Measurements from ENCODE around the gene PBXIP1. TPM values are rescaled to one million over a fixed set of nuclear protein-coding genes. Genes with fewer than 3 reads are reported as not detected.

PBXIP1 gene
- total RNA-seq, 1 experiment from 2014 or later = 48.1 TPM

- no peak overlapping the region for H3K27ac Mint-ChIP-seq (ENCODE audit: unreplicated experiment)
- H3K36me3 Mint-ChIP-seq (ENCODE audit: insufficient read depth, unreplicated experiment) = no peaks in the 10 kb centered on the region
- no peaks in the 10 kb centered on the region for H3K4me1 Mint-ChIP-seq (ENCODE audit: low read depth, unreplicated experiment)
- TF ChIP-seq CTCF (IDR thresholded peaks at IDR 0.05; ENCODE audit: unreplicated experiment) = no peak
- H3K4me3 Mint-ChIP-seq (ENCODE audit: low read depth, unreplicated experiment) = no peak overlapping the region
- peaks cover 36% of the 10 kb centered on the region for H3K27me3 Mint-ChIP-seq (ENCODE audit: unreplicated experiment)
- intact Hi-C loops (cut with micrococcal nuclease; ENCODE audit: unreplicated experiment) = no loop called here
- BruUV-seq (replicated peaks) = no TSS peak
- H3K9me3 Mint-ChIP-seq (ENCODE audit: low read depth, unreplicated experiment) = no peaks in the 10 kb centered on the region
- DNase-seq = no peak
- CTCF ChIA-PET = no interaction called here
Measured at GRCh38 chr1:154901591-154901990, 54.3 kb downstream of the PBXIP1 start.

- no peaks in the 10 kb centered on the region for H3K4me1 Mint-ChIP-seq (ENCODE audit: low read depth, unreplicated experiment)
- H3K27me3 Mint-ChIP-seq (ENCODE audit: unreplicated experiment) = peaks cover 53% of the 10 kb centered on the region
- no peak overlapping the region for H3K4me3 Mint-ChIP-seq (ENCODE audit: low read depth, unreplicated experiment)
- H3K27ac Mint-ChIP-seq (ENCODE audit: unreplicated experiment) = no peak overlapping the region
- no TSS peak for BruUV-seq (replicated peaks)
- no peak for DNase-seq
- H3K9me3 Mint-ChIP-seq (ENCODE audit: low read depth, unreplicated experiment) = no peaks in the 10 kb centered on the region
- no peaks in the 10 kb centered on the region for H3K36me3 Mint-ChIP-seq (ENCODE audit: insufficient read depth, unreplicated experiment)
- CTCF ChIA-PET = no interaction called here
- intact Hi-C loops (cut with micrococcal nuclease; ENCODE audit: unreplicated experiment) = no loop called here
- TF ChIP-seq CTCF (IDR thresholded peaks at IDR 0.05; ENCODE audit: unreplicated experiment) = no peak
Measured at GRCh38 chr1:154899041-154899440, 56.9 kb downstream of the PBXIP1 start.

- H3K4me3 Mint-ChIP-seq (ENCODE audit: low read depth, unreplicated experiment) = no peak overlapping the region
- CTCF ChIA-PET = interaction anchor here (0.6 to 1.1 kb wide), 2 partner anchors 8 to 120 kb away, joined by 4 read pairs; no protein-coding TSS in a partner anchor
- intact Hi-C loops (cut with micrococcal nuclease; ENCODE audit: unreplicated experiment) = no loop called here
- H3K27me3 Mint-ChIP-seq (ENCODE audit: unreplicated experiment) = peaks cover 56% of the 10 kb centered on the region
- no peaks in the 10 kb centered on the region for H3K4me1 Mint-ChIP-seq (ENCODE audit: low read depth, unreplicated experiment)
- no peaks in the 10 kb centered on the region for H3K9me3 Mint-ChIP-seq (ENCODE audit: low read depth, unreplicated experiment)
- H3K36me3 Mint-ChIP-seq (ENCODE audit: insufficient read depth, unreplicated experiment) = no peaks in the 10 kb centered on the region
- no peak for TF ChIP-seq CTCF (IDR thresholded peaks at IDR 0.05; ENCODE audit: unreplicated experiment)
- no peak for DNase-seq
- BruUV-seq (replicated peaks) = no TSS peak
- no peak overlapping the region for H3K27ac Mint-ChIP-seq (ENCODE audit: unreplicated experiment)
Measured at GRCh38 chr1:154896771-154897286, 59.1 kb downstream of the PBXIP1 start.

- H3K4me3 Mint-ChIP-seq (ENCODE audit: low read depth, unreplicated experiment) = no peak overlapping the region
- no peaks in the 10 kb centered on the region for H3K4me1 Mint-ChIP-seq (ENCODE audit: low read depth, unreplicated experiment)
- no peaks in the 10 kb centered on the region for H3K36me3 Mint-ChIP-seq (ENCODE audit: insufficient read depth, unreplicated experiment)
- BruUV-seq (replicated peaks) = no TSS peak
- intact Hi-C loops (cut with micrococcal nuclease; ENCODE audit: unreplicated experiment) = no loop called here
- peaks cover 66% of the 10 kb centered on the region for H3K27me3 Mint-ChIP-seq (ENCODE audit: unreplicated experiment)
- H3K27ac Mint-ChIP-seq (ENCODE audit: unreplicated experiment) = no peak overlapping the region
- DNase-seq = no peak
- CTCF ChIA-PET = interaction anchor here (1.0 kb wide), 1 partner anchor 77 kb away, joined by 3 read pairs; no protein-coding TSS in a partner anchor
- TF ChIP-seq CTCF (IDR thresholded peaks at IDR 0.05; ENCODE audit: unreplicated experiment) = no peak
- no peaks in the 10 kb centered on the region for H3K9me3 Mint-ChIP-seq (ENCODE audit: low read depth, unreplicated experiment)
Measured at GRCh38 chr1:154895798-154896197, 60.1 kb downstream of the PBXIP1 start.

Small RNAs within 50 kb of the gene (microRNA-seq; reads per million reads assigned to microRNA genes)
- gene MIR4258 = not detected

Other genes with a start within 250 kb of the PBXIP1 start
- 0.27 TPM in 1 of 2 replicates, not detected in the other for gene KCNN3, start 85.8 kb downstream of the PBXIP1 start, total RNA-seq (2022)
- 43.0 and 47.3 TPM in 2 replicates for gene PMVK, start 19.4 kb downstream of the PBXIP1 start, total RNA-seq (2022)
- gene PYGO2, start 5.7 kb upstream of the PBXIP1 start, total RNA-seq (2022) = 43.6 and 45.6 TPM in 2 replicates
- gene SHC1, start 14.6 kb upstream of the PBXIP1 start, total RNA-seq (2022) = 73.5 and 77.5 TPM in 2 replicates
- 182 and 230 TPM in 2 replicates for gene CKS1B, start 18.6 kb upstream of the PBXIP1 start, total RNA-seq (2022)
- 74.3 and 75.1 TPM in 2 replicates for gene FLAD1, start 27.2 kb upstream of the PBXIP1 start, total RNA-seq (2022)
- 1.1 and 1.5 TPM in 2 replicates for gene LENEP, start 37.5 kb upstream of the PBXIP1 start, total RNA-seq (2022)
- 64.7 and 64.9 TPM in 2 replicates for gene ZBTB7B, start 46.7 kb upstream of the PBXIP1 start, total RNA-seq (2022)
- gene DCST2, start 77.7 kb upstream of the PBXIP1 start, total RNA-seq (2022) = 1.4 and 1.5 TPM in 2 replicates
- 0.17 TPM in 1 of 2 replicates, not detected in the other for gene DCST1, start 77.7 kb upstream of the PBXIP1 start, total RNA-seq (2022)
- 99.1 and 103 TPM in 2 replicates for gene ADAM15, start 95.2 kb upstream of the PBXIP1 start, total RNA-seq (2022)
- 12.6 and 13.9 TPM in 2 replicates for gene EFNA4, start 107.6 kb upstream of the PBXIP1 start, total RNA-seq (2022)
- gene EFNA3, start 122.7 kb upstream of the PBXIP1 start, total RNA-seq (2022) = 1.7 and 3.4 TPM in 2 replicates
- 33.7 and 41.7 TPM in 2 replicates for gene EFNA1, start 171.8 kb upstream of the PBXIP1 start, total RNA-seq (2022)
- gene SLC50A1, start 179.8 kb upstream of the PBXIP1 start, total RNA-seq (2022) = 68.5 and 72.0 TPM in 2 replicates
- gene DPM3, start 184.4 kb upstream of the PBXIP1 start, total RNA-seq (2022) = 38.7 and 41.1 TPM in 2 replicates
- 236 TPM in 2 replicates for gene KRTCAP2, start 217.2 kb upstream of the PBXIP1 start, total RNA-seq (2022)
- 1.1 and 1.8 TPM in 2 replicates for gene TRIM46, start 217.8 kb upstream of the PBXIP1 start, total RNA-seq (2022)

Measured in Calu3 (cell line).